ENCODE data around the gene AGAP1. TPM values are rescaled to one million over a fixed set of nuclear protein-coding genes. Genes with fewer than 3 reads are reported as not detected.

The AGAP1 gene
- total RNA-seq, 1 donor from 2014 or later = 39.0 TPM

DNA sequence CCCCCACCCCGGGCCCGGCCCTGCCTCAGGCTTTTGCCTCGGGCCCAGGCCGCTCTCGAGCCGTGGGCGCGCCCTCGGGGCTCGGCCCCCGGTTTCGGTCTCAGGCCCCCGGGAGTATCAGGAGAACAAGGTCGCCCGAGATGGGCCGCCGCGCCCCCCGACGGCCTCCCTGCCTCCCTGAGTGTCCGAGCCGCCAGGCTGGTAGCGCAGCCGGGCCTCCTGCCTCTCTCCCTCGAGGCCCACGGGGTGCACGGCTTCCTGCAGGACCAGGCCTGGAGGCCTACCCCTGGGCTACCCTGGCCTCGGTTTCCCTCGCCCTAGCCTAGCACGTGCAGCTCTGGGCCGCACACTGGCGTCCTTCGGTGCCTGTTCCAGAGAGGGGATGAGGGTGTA is 665.9 kb downstream of the AGAP1 start:
- Mint-ChIP-seq H3K4me1 (ENCODE audit: low read depth) (peaks cover 6% of the 10 kb centered on the region), H3K36me3 (ENCODE audit: low read depth) (no peaks in the 10 kb centered on the region), H3K27me3 (ENCODE audit: low read depth) (no peaks in the 10 kb centered on the region)

DNA sequence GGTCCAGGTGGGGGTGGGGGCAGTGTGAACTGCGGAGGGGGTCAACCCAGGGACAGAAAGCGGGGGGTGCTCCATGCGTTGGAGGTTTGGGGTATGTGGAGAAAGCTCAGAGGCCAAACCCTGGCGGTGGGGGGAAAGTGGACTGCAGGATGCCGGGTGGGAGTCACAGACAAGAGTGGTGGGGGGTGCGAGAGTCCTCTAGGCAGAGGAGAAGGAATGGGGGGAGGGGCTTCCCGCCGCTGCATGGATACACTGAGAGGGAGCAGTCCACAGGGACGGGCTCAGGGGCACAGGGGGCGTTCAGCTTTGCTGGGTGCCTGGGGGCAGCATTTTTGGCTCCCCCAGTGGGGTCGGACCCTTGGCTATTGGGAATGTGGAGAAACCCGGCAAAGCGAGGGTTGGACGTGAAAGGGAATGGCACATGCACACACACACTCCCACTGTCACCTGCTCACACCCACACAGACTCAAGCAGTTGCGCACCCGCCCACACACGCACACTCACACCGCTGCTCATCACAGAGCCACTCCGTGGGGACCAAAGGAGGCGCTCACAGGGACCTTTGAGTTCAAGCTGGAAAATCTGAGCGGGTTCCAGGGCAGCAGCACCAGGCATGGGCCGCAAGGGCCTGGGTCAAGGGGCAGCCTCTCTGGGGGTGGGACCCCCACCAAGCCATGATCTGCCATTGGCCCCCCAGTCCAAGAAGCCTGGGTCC is 666.7 kb downstream of the AGAP1 start:
- Mint-ChIP-seq H3K4me3 (ENCODE audit: unreplicated experiment) (no peak overlapping the region), H3K4me1 (ENCODE audit: low read depth) (peaks cover 14% of the 10 kb centered on the region), H3K9me3 (ENCODE audit: low read depth) (no peaks in the 10 kb centered on the region), H3K27ac (ENCODE audit: unreplicated experiment) (no peak overlapping the region), H3K27me3 (ENCODE audit: low read depth) (no peaks in the 10 kb centered on the region), H3K36me3 (ENCODE audit: low read depth) (no peaks in the 10 kb centered on the region)
- no peak for DNase-seq (ENCODE audit: low spot score)
- TF ChIP-seq, protein P1, sequence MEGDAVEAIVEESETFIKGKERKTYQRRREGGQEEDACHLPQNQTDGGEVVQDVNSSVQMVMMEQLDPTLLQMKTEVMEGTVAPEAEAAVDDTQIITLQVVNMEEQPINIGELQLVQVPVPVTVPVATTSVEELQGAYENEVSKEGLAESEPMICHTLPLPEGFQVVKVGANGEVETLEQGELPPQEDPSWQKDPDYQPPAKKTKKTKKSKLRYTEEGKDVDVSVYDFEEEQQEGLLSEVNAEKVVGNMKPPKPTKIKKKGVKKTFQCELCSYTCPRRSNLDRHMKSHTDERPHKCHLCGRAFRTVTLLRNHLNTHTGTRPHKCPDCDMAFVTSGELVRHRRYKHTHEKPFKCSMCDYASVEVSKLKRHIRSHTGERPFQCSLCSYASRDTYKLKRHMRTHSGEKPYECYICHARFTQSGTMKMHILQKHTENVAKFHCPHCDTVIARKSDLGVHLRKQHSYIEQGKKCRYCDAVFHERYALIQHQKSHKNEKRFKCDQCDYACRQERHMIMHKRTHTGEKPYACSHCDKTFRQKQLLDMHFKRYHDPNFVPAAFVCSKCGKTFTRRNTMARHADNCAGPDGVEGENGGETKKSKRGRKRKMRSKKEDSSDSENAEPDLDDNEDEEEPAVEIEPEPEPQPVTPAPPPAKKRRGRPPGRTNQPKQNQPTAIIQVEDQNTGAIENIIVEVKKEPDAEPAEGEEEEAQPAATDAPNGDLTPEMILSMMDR (IDR thresholded peaks at IDR 0.05) = no peak

More for the DNA sequence above, 665.9 kb downstream of the AGAP1 start:
- Mint-ChIP-seq H3K27ac (ENCODE audit: unreplicated experiment) (no peak overlapping the region), H3K9me3 (ENCODE audit: low read depth) (no peaks in the 10 kb centered on the region), H3K4me3 (ENCODE audit: unreplicated experiment) (no peak overlapping the region)
- DNase-seq (ENCODE audit: low spot score) = no peak
- TF ChIP-seq, protein P1 (IDR thresholded peaks at IDR 0.05) = no peak

DNA sequence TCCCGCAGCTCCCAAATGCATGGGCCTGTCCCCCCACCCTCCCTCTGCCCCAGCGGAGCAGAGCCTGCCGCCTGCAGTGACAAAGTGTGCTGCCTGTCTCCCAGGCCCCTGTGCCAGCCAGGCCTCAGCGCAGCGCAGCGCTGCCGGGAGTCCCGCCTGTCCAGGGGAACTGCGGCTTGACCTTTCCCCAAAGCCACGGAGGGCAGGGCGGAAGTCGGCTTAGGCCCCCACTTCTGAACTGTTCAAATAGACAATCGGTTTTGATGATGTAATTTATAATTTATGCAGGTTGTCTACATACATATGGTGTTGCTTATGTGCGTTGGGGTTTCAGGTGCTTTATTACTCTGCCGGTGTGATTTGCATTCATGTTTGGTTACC is 667.2 kb downstream of the AGAP1 start:
- H3K27me3 Mint-ChIP-seq (ENCODE audit: low read depth) = no peaks in the 10 kb centered on the region
- peaks cover 19% of the 10 kb centered on the region for H3K4me1 Mint-ChIP-seq (ENCODE audit: low read depth)
- TF ChIP-seq, protein P1 (IDR thresholded peaks at IDR 0.05) = no peak
- no peaks in the 10 kb centered on the region for H3K36me3 Mint-ChIP-seq (ENCODE audit: low read depth)
- DNase-seq (ENCODE audit: low spot score) = no peak
- H3K4me3 Mint-ChIP-seq (ENCODE audit: unreplicated experiment) = no peak overlapping the region
- H3K27ac Mint-ChIP-seq (ENCODE audit: unreplicated experiment) = no peak overlapping the region
- H3K9me3 Mint-ChIP-seq (ENCODE audit: low read depth) = no peaks in the 10 kb centered on the region

DNA sequence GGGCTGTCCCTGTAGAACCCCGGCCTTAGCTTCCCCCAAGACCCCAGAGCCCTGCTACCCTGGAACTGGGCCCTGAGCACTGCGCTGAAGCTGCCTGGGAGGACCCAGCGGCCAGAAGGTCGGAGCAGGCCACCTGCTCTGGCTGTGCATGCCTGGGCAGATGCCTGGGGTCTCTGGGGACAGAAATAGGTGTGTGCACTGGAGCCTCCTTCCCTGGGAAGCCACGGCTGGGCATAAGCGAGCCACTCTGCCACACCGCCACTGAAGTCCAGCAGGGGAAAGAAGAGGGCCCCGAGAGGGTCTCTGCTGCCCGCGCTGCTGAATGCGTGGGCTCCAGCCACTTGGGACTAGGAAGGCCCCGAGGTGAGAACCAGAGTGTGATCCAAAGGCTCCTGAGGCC is 667.7 kb downstream of the AGAP1 start:
- TF ChIP-seq, protein P1 (IDR thresholded peaks at IDR 0.05) = no peak
- no peak overlapping the region for H3K27ac Mint-ChIP-seq (ENCODE audit: unreplicated experiment)
- H3K4me1 Mint-ChIP-seq (ENCODE audit: low read depth) = peaks cover 24% of the 10 kb centered on the region
- no peaks in the 10 kb centered on the region for H3K27me3 Mint-ChIP-seq (ENCODE audit: low read depth)
- no peak for DNase-seq (ENCODE audit: low spot score)
- H3K36me3 Mint-ChIP-seq (ENCODE audit: low read depth) = no peaks in the 10 kb centered on the region
- no peak overlapping the region for H3K4me3 Mint-ChIP-seq (ENCODE audit: unreplicated experiment)
- H3K9me3 Mint-ChIP-seq (ENCODE audit: low read depth) = no peaks in the 10 kb centered on the region

DNA sequence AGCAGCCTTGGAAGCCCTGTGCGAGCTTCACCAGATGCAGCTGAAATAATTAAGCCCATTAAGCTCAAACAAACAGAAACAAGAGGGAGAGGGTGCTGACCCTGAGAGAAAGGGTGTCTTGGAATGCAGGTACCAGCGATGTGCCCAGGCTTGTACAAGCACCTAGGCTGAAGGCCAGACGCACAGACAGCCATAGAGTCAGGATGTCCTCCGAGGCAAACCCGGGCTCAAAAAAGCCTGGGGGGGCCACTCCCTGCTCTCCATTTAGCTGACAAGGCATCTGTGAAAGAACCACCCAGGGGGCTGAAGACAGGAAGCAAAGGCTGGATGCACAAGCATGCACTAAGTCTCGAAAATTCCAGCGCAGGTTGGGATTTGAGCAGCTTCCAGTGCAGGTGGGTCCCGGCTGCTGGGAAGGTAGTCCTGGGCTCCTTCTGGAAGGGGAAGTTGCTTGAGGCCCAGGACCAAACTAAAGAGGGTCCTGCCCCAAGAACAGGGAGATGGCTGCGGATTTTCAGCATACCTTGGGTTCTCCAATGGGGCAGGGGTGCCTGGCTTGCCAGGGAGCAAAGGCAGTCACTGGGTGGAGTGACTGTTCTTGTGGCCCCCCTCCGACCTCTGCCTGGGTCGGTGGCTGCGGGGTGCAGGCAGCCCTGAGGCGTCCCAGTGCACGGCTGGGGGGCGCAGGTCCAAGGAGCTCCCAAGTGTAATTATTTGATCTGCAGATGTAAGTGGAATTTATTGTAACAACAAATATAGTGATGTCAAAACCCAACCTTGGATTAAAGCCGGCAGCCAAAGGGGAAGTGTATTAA is 668.4 kb downstream of the AGAP1 start:
- H3K36me3 Mint-ChIP-seq (ENCODE audit: low read depth) = no peaks in the 10 kb centered on the region
- no peak for DNase-seq (ENCODE audit: low spot score)
- H3K9me3 Mint-ChIP-seq (ENCODE audit: low read depth) = no peaks in the 10 kb centered on the region
- TF ChIP-seq, protein P1 (IDR thresholded peaks at IDR 0.05) = no peak
- no peak overlapping the region for H3K4me3 Mint-ChIP-seq (ENCODE audit: unreplicated experiment)
- H3K27me3 Mint-ChIP-seq (ENCODE audit: low read depth) = no peaks in the 10 kb centered on the region
- no peak overlapping the region for H3K27ac Mint-ChIP-seq (ENCODE audit: unreplicated experiment)
- H3K4me1 Mint-ChIP-seq (ENCODE audit: low read depth) = peaks cover 29% of the 10 kb centered on the region
